ENCODE results near the gene CASZ1.

GRCh38 chr1:10764296-10764798, 32.1 kb downstream of the CASZ1 start:
- TF ChIP-seq TCF12 (IDR thresholded peaks at IDR 0.05; ENCODE audit: low read depth, low read length) (no peak), POLR2A (IDR thresholded peaks at IDR 0.05; ENCODE audit: low read depth, low read length) (no peak), CTCF (IDR thresholded peaks at IDR 0.05 in 2 of 3, conservative IDR thresholded peaks at IDR 0.05 in 1 of 3; ENCODE audit: control insufficient read depth in 2 of 3, extremely low read depth in 1 of 3, insufficient read depth in 1 of 3, low read depth in 3 of 3, low read length in 3 of 3) (no peak), TCF7 (IDR thresholded peaks at IDR 0.05; ENCODE audit: borderline replicate concordance) (no peak), SMC3 (IDR thresholded peaks at IDR 0.05; ENCODE audit: borderline replicate concordance, low read length) (no peak), RFX5 (IDR thresholded peaks at IDR 0.05; ENCODE audit: low read depth, low read length) (no peak), JUND (IDR thresholded peaks at IDR 0.05; ENCODE audit: low read depth, low read length) (no peak), EP300 (IDR thresholded peaks at IDR 0.05; ENCODE audit: borderline replicate concordance in 1 of 2, control insufficient read depth in 1 of 2, low read depth in 2 of 2, low read length in 2 of 2) (no peak), ZBTB33 (IDR thresholded peaks at IDR 0.05) (no peak), ASH2L (IDR thresholded peaks at IDR 0.05; ENCODE audit: borderline replicate concordance, low read depth) (no peak), LARP7 (IDR thresholded peaks at IDR 0.05) (no peak), YBX1 (IDR thresholded peaks at IDR 0.05) (no peak), POLR2AphosphoS5 (IDR thresholded peaks at IDR 0.05; ENCODE audit: low read length) (no peak)
